ENCODE results near the gene SGPL1.

Gene SGPL1

DNA sequence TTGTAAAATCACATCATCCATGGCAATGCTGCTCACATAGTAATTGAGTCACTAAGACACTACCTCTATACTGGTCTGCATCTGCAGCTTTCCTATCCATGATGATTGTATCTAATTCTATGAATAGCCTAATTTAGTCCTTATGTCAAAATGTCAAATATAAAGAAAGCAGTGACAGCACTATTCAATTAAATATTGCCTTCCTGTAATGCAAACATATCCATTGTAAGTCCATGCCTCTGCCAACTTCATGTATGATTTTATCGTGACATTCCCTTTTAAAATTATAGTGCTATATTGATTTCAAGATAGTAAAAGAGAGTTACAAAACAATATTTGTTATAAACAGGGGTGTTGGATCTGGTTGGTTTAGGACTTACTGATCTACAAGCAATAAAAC, 4.8 kb upstream of the SGPL1 start:
- DNase-seq (ENCODE audit: low read depth), result no peak

- no peak for DNase-seq (ENCODE audit: low read depth)
Observed at GRCh38 chr10:70811881-70812280, 3.9 kb upstream of the SGPL1 start.

- DNase-seq (ENCODE audit: low read depth), result no peak
Observed at GRCh38 chr10:70812814-70813213, 2.9 kb upstream of the SGPL1 start.

DNA sequence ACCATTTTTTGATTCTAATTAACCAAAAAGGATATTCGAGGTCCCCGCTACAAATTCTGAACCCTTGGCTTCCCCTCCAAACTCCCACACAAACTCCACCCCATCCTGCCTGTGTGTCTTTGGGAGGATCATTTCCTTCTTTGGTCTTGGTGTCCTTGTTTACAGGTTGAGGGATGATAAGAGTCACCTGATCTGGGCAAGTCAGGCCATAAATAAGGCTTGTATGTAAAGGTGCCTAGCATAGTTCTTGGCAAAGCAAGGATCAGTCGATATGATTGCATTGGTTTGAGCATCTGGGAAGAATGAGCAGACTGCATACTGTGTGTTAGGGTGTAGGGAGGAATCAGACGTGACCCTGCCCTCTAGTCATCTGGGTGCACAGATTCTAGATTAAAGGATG, 1.6 kb upstream of the SGPL1 start:
- DNase-seq (ENCODE audit: low read depth), result no peak

- no peak for DNase-seq (ENCODE audit: low read depth)
Observed at GRCh38 chr10:70816220-70816894, 609 bp downstream of the SGPL1 start.

DNA sequence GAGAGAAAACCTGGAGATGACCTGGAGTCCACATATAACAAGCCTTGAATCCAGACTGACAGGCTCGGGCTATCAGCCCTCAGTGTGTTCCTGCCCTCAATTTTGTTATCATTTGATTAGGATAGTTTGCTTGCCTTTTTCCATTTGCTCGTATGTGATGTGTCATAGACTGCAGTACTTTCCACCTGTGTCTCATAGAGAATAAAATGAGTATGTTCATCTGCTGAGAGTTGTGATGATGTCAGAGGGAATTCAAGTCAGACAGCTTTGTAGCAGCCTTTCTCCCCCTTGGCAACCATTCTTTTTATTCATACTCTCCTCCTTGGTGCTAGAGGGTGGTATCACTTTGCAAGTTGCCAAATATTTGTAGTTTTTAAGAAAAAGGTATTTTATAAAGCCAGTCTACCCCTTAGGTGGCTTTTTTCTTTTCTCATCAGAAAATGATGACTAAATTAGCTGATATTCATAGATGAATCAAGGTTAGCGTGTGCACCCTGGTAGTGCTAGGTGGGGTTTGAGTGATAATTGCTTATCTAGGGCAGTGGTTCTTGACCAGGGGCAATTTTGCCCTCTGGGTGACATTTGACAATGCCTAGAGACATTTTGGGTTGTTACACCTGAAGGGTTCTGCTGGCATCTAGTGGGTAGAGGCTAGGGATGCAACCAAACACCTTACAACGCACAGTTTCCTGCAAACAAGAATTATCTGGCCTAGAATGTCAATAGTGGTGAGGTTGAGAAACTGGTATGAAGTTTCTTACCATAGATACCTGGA, 5.4 kb downstream of the SGPL1 start:
- no peak for DNase-seq (ENCODE audit: low read depth)

DNA sequence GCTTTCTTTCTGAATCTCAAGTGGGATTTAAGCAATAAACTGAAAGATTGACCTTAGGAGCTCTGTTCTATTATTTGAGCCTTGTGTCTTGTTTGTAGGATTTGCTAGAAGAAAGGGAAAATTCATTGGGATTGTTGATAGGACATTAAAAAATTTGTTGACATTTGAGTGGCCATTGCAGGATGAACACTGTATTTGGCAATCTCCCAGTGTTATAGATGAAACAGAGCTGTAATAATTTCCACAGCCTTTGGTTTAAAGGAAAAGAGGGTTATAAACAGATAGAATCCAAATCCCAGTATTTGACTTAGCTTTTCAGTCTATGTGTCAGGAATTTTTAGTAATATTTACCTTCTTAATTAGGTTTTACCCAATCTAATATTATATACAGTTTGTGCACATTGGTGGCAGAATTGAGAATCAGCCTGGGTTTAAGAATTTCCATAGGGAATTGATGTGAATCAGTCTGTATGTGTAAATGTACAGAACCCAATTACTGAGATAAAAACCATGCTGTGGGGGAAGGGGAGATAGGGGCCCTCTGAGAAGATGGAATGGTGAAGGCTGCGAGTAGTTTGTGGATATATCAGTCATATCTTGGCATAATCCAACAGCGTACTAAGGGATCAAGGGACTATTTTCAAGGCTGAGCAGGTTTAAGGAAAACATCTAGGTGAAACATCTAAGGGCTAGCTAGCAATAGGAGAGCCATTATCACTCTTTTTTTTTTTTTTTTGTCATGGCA, 6.5 kb downstream of the SGPL1 start:
- no peak for DNase-seq (ENCODE audit: low read depth)

DNA sequence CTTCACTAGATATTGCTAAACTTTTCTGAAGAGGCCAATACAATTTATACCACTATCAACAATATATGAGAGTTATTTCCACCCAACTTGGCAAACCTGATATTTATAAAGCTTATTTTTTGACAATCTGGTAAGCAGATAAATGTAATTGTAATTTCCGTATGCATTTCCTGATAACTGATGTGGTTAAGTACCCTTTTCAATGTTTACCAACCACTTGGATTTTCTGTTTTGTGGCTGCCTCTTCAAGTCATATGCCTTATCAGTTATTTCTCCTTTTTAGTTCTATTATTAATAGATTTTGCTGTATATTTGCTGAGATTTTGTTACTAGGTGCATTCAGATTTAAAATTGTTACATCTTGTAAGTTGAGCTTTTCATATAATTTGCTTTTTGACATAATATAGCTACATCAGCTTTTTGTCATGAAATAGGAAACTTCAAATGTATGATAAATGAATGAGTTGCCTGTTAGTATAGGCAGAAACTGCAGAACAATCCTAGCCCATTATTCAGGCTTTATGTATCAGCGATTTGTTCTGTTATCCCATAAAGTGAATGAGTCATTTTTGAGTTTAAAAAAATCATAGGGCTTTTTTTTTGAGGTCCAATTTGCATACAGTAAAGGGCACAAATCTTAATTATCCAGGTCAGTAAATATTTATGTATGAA, 11.5 kb downstream of the SGPL1 start:
- no peak for DNase-seq (ENCODE audit: low read depth)

GRCh38 chr10:70828923-70829322, 13.2 kb downstream of the SGPL1 start:
- no peak for DNase-seq (ENCODE audit: low read depth)

- no peak for DNase-seq (ENCODE audit: low read depth)
Observed at GRCh38 chr10:70829543-70829942, 13.8 kb downstream of the SGPL1 start.

DNA sequence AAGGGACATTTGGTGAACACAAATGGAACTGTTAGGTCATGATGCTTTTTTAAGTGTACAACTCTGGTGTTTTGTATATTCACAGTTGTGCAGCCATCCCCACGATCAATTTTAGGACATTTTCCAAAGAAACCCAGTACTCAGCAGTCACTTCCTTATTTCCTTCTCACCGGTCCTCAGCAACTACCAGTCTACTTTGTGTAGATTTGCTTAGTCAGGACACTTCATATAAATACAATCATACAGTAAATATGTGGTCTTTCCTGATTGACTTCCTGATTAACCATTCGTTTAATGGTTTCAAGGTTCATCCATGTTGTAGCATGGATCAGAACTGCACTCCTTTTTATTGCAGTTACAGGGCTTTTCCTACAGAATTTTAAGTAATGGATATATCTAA, 14.4 kb downstream of the SGPL1 start:
- no peak for DNase-seq (ENCODE audit: low read depth)

- no peak for DNase-seq (ENCODE audit: low read depth)
Observed at GRCh38 chr10:70832221-70832620, 16.5 kb downstream of the SGPL1 start.

DNA sequence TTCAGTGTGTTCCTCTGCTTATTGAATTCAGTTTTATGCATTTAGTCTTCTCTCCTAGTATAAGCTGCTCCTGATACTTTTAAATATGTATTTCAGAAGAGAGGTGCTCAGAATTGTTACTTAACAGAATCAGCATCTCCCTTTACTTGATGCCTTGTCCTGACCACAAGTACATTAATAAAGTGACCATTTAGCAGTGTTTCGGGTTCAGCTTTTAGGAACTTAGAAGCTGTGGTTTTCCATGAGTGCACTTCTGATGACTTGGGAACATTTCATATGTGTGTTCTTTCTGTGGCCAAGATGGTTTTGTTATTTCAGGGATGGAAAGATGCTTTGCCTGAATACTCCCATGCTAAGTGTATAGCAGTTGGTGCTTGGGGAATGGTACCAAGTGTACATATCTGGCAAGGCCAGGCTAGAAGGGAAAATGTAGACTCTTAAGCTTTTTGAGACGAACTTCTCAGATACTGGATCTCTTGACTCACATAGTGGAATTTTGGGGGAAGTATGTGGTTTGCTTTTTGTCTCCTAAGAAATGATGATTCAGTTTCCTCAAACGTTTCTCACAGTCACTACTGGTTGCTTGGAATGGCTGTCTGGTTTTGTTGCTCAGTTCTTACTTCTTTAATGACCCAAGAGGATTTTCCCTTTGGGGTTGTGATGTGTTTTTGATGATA, 17.2 kb downstream of the SGPL1 start:
- no peak for DNase-seq (ENCODE audit: low read depth)

DNA sequence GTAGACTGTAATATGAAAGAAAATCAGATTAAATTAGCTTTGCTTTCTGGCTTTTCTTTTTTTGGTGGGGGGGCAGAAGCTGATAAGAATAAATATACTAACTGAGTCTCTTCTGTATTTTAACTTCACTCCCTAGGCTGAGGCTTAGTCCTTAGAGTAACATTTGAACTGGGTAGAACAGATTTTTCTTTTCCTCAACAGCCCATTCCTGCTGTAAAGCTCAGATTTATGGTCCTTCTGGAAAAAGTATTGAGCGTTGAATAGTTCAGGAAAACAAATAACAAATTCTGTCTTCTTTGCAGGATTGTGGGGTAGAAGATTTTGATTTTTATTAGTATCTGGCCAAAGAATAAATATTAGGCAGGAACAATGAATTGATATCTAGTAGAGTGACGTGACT, 17.9 kb downstream of the SGPL1 start:
- no peak for DNase-seq (ENCODE audit: low read depth)

DNA sequence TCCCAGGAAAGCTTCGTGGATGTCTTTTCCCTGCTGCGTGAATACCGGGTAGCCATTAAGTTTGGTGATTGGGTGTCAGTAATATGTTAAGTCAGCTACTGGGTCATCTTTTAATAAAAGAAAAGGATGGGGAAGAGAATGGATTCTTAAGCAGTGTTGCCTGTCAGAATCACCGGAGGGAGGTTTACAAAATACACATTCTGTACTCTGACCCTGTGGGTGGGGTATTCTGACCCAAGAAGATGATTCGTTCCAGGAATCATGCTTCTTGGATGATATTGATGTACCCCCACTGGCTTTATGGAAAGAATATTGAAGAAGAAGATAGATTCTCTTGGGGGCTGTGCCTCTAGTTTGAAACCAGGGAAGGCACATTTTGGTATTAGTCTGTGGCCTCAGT, 18.3 kb downstream of the SGPL1 start:
- DNase-seq (ENCODE audit: low read depth), result no peak

DNA sequence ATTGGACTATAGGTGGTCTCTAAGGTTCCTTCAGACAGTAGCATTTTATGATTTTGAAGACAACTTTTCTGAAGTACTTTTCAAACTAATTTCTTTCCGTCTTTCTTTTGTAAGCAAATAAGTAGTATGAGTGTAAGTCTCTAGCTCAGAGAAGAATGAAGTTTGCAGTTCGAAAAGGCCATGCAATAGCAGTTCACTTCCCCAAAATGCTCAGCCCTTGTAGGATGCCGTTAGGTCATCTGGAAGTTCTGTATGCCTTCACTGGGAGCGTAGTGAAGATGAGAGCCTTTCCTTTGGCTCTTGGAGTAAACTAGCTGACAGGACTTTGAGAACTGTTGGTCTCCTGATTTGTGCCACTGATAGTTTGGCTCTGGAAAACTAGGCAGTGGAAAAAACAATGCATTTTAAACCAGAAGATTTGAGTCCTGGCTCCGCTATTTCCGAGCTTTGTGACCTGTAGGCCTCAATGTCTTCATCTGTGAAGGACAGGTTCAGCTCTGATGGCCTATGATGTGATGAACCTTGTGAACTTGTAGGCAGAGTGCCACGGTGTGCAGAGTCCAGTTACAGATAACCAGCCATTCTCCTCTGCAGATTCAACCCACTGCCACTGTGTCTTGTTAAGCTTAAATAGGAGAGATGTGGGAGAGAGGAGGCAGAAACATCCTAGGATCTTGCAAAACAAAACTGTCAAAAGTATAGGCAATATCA, 18.8 kb downstream of the SGPL1 start:
- DNase-seq (ENCODE audit: low read depth), result no peak

DNA sequence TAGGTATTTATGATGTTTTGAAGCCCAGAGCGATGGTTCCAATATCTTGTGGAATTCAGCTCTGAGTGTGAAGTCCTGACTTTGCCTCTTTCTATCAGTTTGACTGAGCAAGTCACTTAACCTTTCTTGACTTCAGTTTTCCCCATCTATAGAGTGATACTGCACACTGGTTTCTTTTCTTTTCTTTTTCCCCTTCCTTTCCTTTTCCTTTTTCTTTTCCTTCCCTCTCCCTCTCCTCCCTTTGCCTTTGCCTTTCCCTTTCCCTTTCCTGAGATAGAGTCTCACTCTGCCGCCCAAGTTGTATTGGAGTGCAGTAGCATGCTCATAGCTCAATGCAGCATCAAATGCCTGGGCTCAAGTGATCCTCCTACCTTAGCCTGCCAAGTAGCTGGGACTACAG, 20.6 kb downstream of the SGPL1 start:
- no peak for DNase-seq (ENCODE audit: low read depth)

- no peak for DNase-seq (ENCODE audit: low read depth)
Observed at GRCh38 chr10:70837660-70838059, 21.9 kb downstream of the SGPL1 start.

- no peak for DNase-seq (ENCODE audit: low read depth)
Observed at GRCh38 chr10:70838270-70838805, 22.6 kb downstream of the SGPL1 start.

DNA sequence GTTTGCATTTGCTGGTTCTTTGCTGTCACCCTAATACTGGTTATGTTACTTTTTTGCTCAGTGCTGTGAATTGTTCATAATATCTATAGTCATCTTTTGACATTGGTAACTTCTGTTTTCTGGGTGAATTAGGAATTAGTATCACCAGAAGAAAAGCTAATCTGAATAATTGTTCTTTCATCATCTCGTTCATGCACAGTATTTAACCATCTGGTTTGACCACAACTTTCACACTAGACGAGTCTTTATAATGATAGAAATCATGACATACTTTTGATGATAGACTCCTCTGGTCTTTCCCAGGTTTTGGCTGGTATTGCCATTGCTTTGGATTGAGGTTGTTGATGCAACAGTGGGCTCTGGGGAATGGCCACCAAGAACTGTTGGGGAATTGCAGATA, 25.1 kb downstream of the SGPL1 start:
- DNase-seq (ENCODE audit: low read depth), result no peak

GRCh38 chr10:70843333-70843732, 27.6 kb downstream of the SGPL1 start:
- DNase-seq (ENCODE audit: low read depth), result no peak

Data from stimulated activated CD4-positive, alpha-beta T cell treated with anti-CD3 and anti-CD28 coated beads, Interleukin-2, amount 100 ng/mL, for 4 hours (primary cell).